A549 (cell line): Measurements from ENCODE around the gene BOD1L1. TPM values are rescaled to one million over a fixed set of nuclear protein-coding genes. Genes with fewer than 3 reads are reported as not detected.

Experiments used
- ATAC-seq, 2 experiments: fragments of 200-7000 bp in 1 of 2; fragments of >200 bp in 1 of 2; cut with Nextera tagmentation in 1 of 2; cut with Tn5 transposase in 1 of 2; 3 replicates each; pipeline versions ENCODE4 v1.8.0 to v1.9.1; 2018 to 2020; ENCODE audit warnings: mild to moderate bottlenecking in 1 of 2, moderate library complexity in 1 of 2
- CTCF ChIA-PET: fragments of 300-600 bp; sonication (Branson Sonifier 250); formaldehyde crosslinking; extraction: SDS; loops from one replicate; lab custom pipeline; 2021; ENCODE audit warnings: antibody characterized with exemption, inconsistent platforms; lab: Yijun Ruan, JAX
- POLR2A ChIA-PET: fragments of 350-600 bp; formaldehyde crosslinking; extraction: SDS; loops from one replicate; lab custom pipeline; 2021; ENCODE audit warnings: antibody characterized with exemption, inconsistent platforms; lab: Yijun Ruan, JAX
- DNase-seq, 2 experiments: peaks; one replicate each; pipeline versions ENCODE4 v3.0.0 to v3.0.0-alpha.2; 2011 to 2016; ENCODE audit warnings: low read depth in 1 of 2, low spot score in 1 of 2
- FAIRE-seq: peaks from 2 replicates; lab custom pipeline; 2011; peaks lifted over from hg19 to GRCh38; lab: Jason Lieb, UNC
- H3K27ac ChIP-seq, 2 experiments: fragments of >200 bp; sonication (Bioruptor Twin); formaldehyde crosslinking; 3 replicates each; pipeline ENCODE4 v1.5.1; 2016 to 2017
- H3K4me1 ChIP-seq: fragments of >200 bp; sonication (Bioruptor Twin); formaldehyde crosslinking; 3 replicates; pipeline ENCODE4 v1.6.1; 2016
- H3K4me2 ChIP-seq: fragments of >200 bp; sonication (Bioruptor Twin); formaldehyde crosslinking; 3 replicates; pipeline ENCODE4 v1.6.1; 2016
- H3K4me3 ChIP-seq: fragments of >200 bp; sonication (Bioruptor Twin); formaldehyde crosslinking; 3 replicates; pipeline ENCODE4 v1.5.1; 2016
- H3K9me3 ChIP-seq: fragments of >200 bp; sonication (Bioruptor Twin); formaldehyde crosslinking; 3 replicates; pipeline ENCODE4 v1.6.1; 2016
- CHD4 ChIP-seq: fragments of 200-600 bp; sonication (generic); IDR thresholded peaks from 2 replicates; pipeline ENCODE4 v1.6.1; 2016; ENCODE audit warnings: antibody characterized with exemption, mild to moderate bottlenecking, borderline replicate concordance
- EHF ChIP-seq: fragments of 250-450 bp; sonication (Bioruptor Pico); IDR thresholded peaks from 2 replicates; pipeline ENCODE4 v1.5.0; 2020; ENCODE audit warnings: mild to moderate bottlenecking
- EHMT2 ChIP-seq: fragments of 200-600 bp; sonication (generic); IDR thresholded peaks from 2 replicates; pipeline ENCODE4 v1.6.1; 2016; ENCODE audit warnings: antibody characterized with exemption, low read depth, mild to moderate bottlenecking, moderate library complexity
- HDAC2 ChIP-seq: fragments of 200-600 bp; sonication (generic); IDR thresholded peaks from 2 replicates; pipeline ENCODE4 v1.6.1; 2016
- HMGXB4 ChIP-seq: fragments of 250-450 bp; sonication (Bioruptor Pico); IDR thresholded peaks from 2 replicates; pipeline ENCODE4 v1.5.0; 2021; ENCODE audit warnings: mild to moderate bottlenecking, moderate library complexity, borderline replicate concordance
- HOXA7 ChIP-seq: fragments of 250-450 bp; sonication (Bioruptor Pico); IDR thresholded peaks from 2 replicates; pipeline ENCODE4 v1.5.0; 2020; ENCODE audit warnings: mild to moderate bottlenecking, moderate library complexity
- HOXB13 ChIP-seq: fragments of 250-450 bp; sonication (Bioruptor Pico); IDR thresholded peaks from 2 replicates; pipeline ENCODE4 v1.5.0; 2020; ENCODE audit warnings: low read depth, mild to moderate bottlenecking, moderate library complexity
- KDM5A ChIP-seq: fragments of 200-600 bp; sonication (generic); IDR thresholded peaks from 2 replicates; pipeline ENCODE4 v1.6.1; 2016; ENCODE audit warnings: antibody characterized with exemption, mild to moderate bottlenecking
- NR3C1 ChIP-seq: fragments of >200 bp; sonication (Bioruptor Twin); formaldehyde crosslinking; IDR thresholded peaks from 3 replicates; pipeline ENCODE4 v1.6.1; 2017
- RARB ChIP-seq: fragments of 250-450 bp; sonication (Bioruptor Pico); IDR thresholded peaks from 2 replicates; pipeline ENCODE4 v1.8.0; 2021; ENCODE audit warnings: mild to moderate bottlenecking, moderate library complexity
- RCOR1 ChIP-seq: fragments of 150-350 bp; IDR thresholded peaks from 2 replicates; pipeline ENCODE4 v1.6.1; 2014; ENCODE audit warnings: antibody characterized with exemption, low read length, low read depth
- REST ChIP-seq: fragments of 200-600 bp; sonication (generic); IDR thresholded peaks from 2 replicates; pipeline ENCODE4 v1.6.1; 2016; ENCODE audit warnings: antibody characterized with exemption, mild to moderate bottlenecking, moderate library complexity
- SMC3 ChIP-seq: fragments of >200 bp; sonication (Bioruptor Twin); formaldehyde crosslinking; IDR thresholded peaks from 3 replicates; pipeline ENCODE4 v1.6.1; 2018; ENCODE audit warnings: inconsistent platforms
- TFCP2L1 ChIP-seq: fragments of 250-450 bp; sonication (Bioruptor Pico); IDR thresholded peaks from 2 replicates; pipeline ENCODE4 v1.5.0; 2021; ENCODE audit warnings: mild to moderate bottlenecking
- TP53 ChIP-seq: fragments of 250-450 bp; sonication (Bioruptor Pico); IDR thresholded peaks from 2 replicates; pipeline ENCODE4 v1.5.0; 2021; ENCODE audit warnings: mild to moderate bottlenecking, moderate library complexity
- ZC3H11A ChIP-seq: fragments of 450-650 bp; IDR thresholded peaks from 2 replicates; pipeline ENCODE4 v1.6.1; 2014; ENCODE audit warnings: antibody characterized with exemption, mild to moderate bottlenecking
- ZFP36 ChIP-seq: fragments of 450-650 bp; IDR thresholded peaks from 2 replicates; pipeline ENCODE4 v1.6.1; 2014; ENCODE audit warnings: borderline replicate concordance; ENCODE audit not compliant: partially characterized antibody
- WGBS: methylation state at CpG from one replicate; pipeline ENCODE4 v1.1.6; 2017; ENCODE audit errors: missing lambda C conversion rate; 5-methylcytosine and 5-hydroxymethylcytosine counted together
- polyA plus RNA-seq, 4 experiments: library from polyadenylated mRNA; depleted of rRNA in 3 of 4; stranded (reverse); fragments of >200 nt; fragmentation: RNase III in 1 of 4; extraction: RNeasy Plus Mini Kit Qiagen cat#74134 plus additional on column Dnase treatment in 1 of 4; gene quantifications; 2 replicates in 3 of 4; 3 replicates in 1 of 4; pipeline ENCODE4 v1.2.3, GENCODE V29; 2011 to 2017
- TF ChIP-seq, protein P1 (sequence below): IDR thresholded peaks from 2 replicates; pipeline ENCODE4 v1.6.1; 2012
- TF ChIP-seq, protein P2 (sequence below): fragments of >200 bp; sonication (Bioruptor Twin); formaldehyde crosslinking; IDR thresholded peaks from 3 replicates; pipeline ENCODE4 v1.5.1; 2016
- TF ChIP-seq, protein P3 (sequence below): fragments of 150-350 bp; IDR thresholded peaks from 2 replicates; pipeline ENCODE4 v1.6.1; 2014; ENCODE audit warnings: low read depth, mild to moderate bottlenecking, low read length

Gene BOD1L1
- polyA plus RNA-seq, 2 of the 4 experiments (the other 2 are of a cell fraction): 16.4 to 27.7 TPM

- FAIRE-seq (no peak), ATAC-seq (no peak), DNase-seq (no peak)
- Histone ChIP-seq H3K9me3 (peaks cover 6% of the 10 kb centered on the region; the same call in 1 of the 3 replicates), H3K4me1 (no peaks in the 10 kb centered on the region), H3K4me2 (no peak overlapping the region), H3K4me3 (no peak overlapping the region), H3K27ac (no peak overlapping the region)
- 41% methylated on average over 5 of the region's 5 CpGs for WGBS
- ChIA-PET CTCF (interaction anchor here (1.1 kb wide), 1 partner anchor 14 kb away, joined by 3 read pairs; no protein-coding TSS in a partner anchor), POLR2A (no interaction called here)
- TF ChIP-seq HMGXB4: no peak
- TF ChIP-seq, protein P1, sequence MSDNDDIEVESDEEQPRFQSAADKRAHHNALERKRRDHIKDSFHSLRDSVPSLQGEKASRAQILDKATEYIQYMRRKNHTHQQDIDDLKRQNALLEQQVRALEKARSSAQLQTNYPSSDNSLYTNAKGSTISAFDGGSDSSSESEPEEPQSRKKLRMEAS: no peak
- no peak for TF ChIP-seq TP53
- TF ChIP-seq EHMT2: no peak
- no peak for TF ChIP-seq NR3C1
- no peak for TF ChIP-seq ZFP36
- TF ChIP-seq SMC3: no peak
- no peak for TF ChIP-seq HOXB13 (CRISPR knock-in tag)
- TF ChIP-seq, protein P2, sequence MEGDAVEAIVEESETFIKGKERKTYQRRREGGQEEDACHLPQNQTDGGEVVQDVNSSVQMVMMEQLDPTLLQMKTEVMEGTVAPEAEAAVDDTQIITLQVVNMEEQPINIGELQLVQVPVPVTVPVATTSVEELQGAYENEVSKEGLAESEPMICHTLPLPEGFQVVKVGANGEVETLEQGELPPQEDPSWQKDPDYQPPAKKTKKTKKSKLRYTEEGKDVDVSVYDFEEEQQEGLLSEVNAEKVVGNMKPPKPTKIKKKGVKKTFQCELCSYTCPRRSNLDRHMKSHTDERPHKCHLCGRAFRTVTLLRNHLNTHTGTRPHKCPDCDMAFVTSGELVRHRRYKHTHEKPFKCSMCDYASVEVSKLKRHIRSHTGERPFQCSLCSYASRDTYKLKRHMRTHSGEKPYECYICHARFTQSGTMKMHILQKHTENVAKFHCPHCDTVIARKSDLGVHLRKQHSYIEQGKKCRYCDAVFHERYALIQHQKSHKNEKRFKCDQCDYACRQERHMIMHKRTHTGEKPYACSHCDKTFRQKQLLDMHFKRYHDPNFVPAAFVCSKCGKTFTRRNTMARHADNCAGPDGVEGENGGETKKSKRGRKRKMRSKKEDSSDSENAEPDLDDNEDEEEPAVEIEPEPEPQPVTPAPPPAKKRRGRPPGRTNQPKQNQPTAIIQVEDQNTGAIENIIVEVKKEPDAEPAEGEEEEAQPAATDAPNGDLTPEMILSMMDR: no peak
- no peak for TF ChIP-seq KDM5A
- no peak for TF ChIP-seq ZC3H11A
- TF ChIP-seq, protein P3, sequence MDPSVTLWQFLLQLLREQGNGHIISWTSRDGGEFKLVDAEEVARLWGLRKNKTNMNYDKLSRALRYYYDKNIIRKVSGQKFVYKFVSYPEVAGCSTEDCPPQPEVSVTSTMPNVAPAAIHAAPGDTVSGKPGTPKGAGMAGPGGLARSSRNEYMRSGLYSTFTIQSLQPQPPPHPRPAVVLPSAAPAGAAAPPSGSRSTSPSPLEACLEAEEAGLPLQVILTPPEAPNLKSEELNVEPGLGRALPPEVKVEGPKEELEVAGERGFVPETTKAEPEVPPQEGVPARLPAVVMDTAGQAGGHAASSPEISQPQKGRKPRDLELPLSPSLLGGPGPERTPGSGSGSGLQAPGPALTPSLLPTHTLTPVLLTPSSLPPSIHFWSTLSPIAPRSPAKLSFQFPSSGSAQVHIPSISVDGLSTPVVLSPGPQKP: no peak
- TF ChIP-seq CHD4: no peak
- no peak for TF ChIP-seq RARB (CRISPR knock-in tag)
- TF ChIP-seq HDAC2: no peak
- no peak for TF ChIP-seq REST
- no peak for TF ChIP-seq HOXA7 (CRISPR knock-in tag)
- TF ChIP-seq EHF (CRISPR knock-in tag): no peak
- TF ChIP-seq RCOR1: no peak
- TF ChIP-seq TFCP2L1: no peak
These were observed 98.8 kb downstream of the BOD1L1 start for GRCh38 chr4:13528821-13529127.
